ENCODE data around the gene PTPRG.

DNA sequence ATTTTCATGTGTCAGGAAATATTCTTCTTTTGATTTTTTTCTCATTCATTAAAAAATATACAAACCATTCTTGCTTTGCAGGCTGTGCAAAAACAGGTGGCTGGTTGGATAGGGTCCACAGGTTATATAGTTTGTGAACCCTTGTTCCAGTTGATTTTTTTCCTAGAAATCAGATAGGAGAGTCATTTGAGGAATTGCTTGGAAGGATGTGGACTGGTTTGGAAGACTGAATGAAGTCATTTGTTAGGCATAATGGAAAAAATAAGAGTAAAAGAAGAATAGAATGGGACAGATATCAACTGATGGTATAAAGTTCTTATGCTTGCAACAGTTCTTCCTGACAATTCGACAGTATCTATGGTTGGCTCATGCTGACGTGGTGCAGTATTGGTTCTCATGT lies 189.4 kb downstream of the PTPRG start:
- TF ChIP-seq CTCF (IDR thresholded peaks at IDR 0.05; ENCODE audit: low read depth, low read length, poor library complexity, severe bottlenecking) (no peak), EZH2phosphoT487 (IDR thresholded peaks at IDR 0.05; ENCODE audit: borderline replicate concordance, low read length) (no peak)

All from DOHH2 (cell line).